LNCAP (cell line): ENCODE data around the gene ZIC2.

ENCODE experiments used
- CTCF ChIP-seq: fragments of 450-650 bp; IDR thresholded peaks from 2 replicates; pipeline ENCODE4 v1.5.1; 2017; ENCODE audit warnings: mild to moderate bottlenecking

The ZIC2 gene

GRCh38 chr13:100019780-100020356 is 38.3 kb downstream of the ZIC2 start:
- TF ChIP-seq CTCF, result no peak

GRCh38 chr13:100022798-100023197 is 41.2 kb downstream of the ZIC2 start:
- TF ChIP-seq CTCF, result no peak

GRCh38 chr13:100024023-100024422 is 42.4 kb downstream of the ZIC2 start:
- TF ChIP-seq CTCF, result no peak

GRCh38 chr13:100029933-100030332 is 48.3 kb downstream of the ZIC2 start:
- no peak for TF ChIP-seq CTCF

- no peak for TF ChIP-seq CTCF
Observed at GRCh38 chr13:100035936-100036335, 54.4 kb downstream of the ZIC2 start.
